BLaER1 treated with 17β-estradiol and CSF1 and Interleukin-3, amounts not matched to agents 10 nM and 100 nM (cell line): ENCODE results near the gene DISP2.

Experiments
- H3K27ac ChIP-seq, 11 experiments: shearing (Covaris generic); formaldehyde crosslinking; 2 replicates each; pipeline ENCODE4 v1.8.1; 2022
- H3K27me3 ChIP-seq, 11 experiments: shearing (Covaris generic); formaldehyde crosslinking; 2 replicates each; pipeline ENCODE4 v1.8.1; 2022
- H3K36me3 ChIP-seq, 11 experiments: shearing (Covaris generic); formaldehyde crosslinking; 2 replicates each; pipeline ENCODE4 v1.8.1; 2022
- H3K4me1 ChIP-seq, 10 experiments: shearing (Covaris generic); formaldehyde crosslinking; 2 replicates each; pipeline ENCODE4 v1.8.1; 2022
- H3K4me2 ChIP-seq, 11 experiments: shearing (Covaris generic); formaldehyde crosslinking; 2 replicates each; pipeline ENCODE4 v1.8.1; 2022
- H3K4me3 ChIP-seq, 10 experiments: shearing (Covaris generic); formaldehyde crosslinking; 2 replicates each; pipeline ENCODE4 v1.8.1; 2022
- H3K9ac ChIP-seq, 11 experiments: shearing (Covaris generic); formaldehyde crosslinking; 2 replicates each; pipeline ENCODE4 v1.8.1; 2022
- H3K9me3 ChIP-seq, 11 experiments: shearing (Covaris generic); formaldehyde crosslinking; replicated peaks in 1 of 11; 2 replicates each; pipeline ENCODE4 v1.8.1; 2022
- H4K20me1 ChIP-seq, 11 experiments: shearing (Covaris generic); formaldehyde crosslinking; 2 replicates each; pipeline ENCODE4 v1.8.1; 2022
- Cebpa-rat ChIP-seq, 11 experiments: shearing (Covaris generic); IDR thresholded peaks; 2 replicates each; pipeline ENCODE4 v1.8.1; 2022

Gene DISP2

DNA sequence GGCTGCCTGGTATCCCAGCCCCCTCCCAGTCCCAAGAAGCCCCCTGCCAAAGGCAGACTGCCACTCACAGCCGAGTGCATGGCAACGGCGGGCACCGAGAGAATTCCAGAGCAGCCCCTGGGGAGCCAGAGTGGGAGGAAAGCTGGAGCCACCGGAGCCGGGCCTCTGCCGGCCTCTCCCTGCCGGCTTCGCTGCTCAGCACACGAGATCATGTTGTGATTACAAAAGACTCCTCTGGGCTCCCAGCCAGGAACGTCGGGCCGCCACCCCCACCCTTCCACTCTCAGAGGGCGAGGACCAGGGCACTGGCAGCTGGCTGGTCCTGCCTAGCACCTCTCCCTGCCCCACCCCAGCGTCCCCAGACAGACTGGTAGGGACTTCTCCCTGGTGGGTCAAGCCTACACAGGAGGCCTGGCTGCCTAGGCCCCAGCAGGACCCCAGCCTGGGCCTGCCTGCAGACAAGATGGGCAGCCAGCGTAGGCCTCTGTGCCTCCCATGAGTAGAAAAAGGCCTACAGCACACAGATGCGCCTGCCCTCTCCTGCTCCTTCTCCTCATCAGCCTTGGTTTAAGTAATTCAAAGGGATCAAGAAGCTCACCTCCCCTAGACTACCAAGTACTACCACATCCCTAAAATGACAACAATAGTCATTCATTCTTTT lies 17.1 kb upstream of the DISP2 start, which contains the start of gene CCDC9B:
TSS of gene CCDC9B (minus strand) at position 200 of the 661 bp plus-strand sequence. CDS start at position 80, 120 bp downstream.
- Histone ChIP-seq H3K9ac (peak within 1 kb of the TSS; percentile 61 to 89 (median 76)), H3K9me3 (no peaks in the 10 kb centered on the region), H3K36me3 (peaks cover 0 to 11% (median 0%) of the 10 kb centered on the region in 11 experiments; a peak in 1 of 22 replicates), H3K4me2 (peak within 1 kb of the TSS; percentile 82 to 98 (median 95)), H3K27me3 (no peaks in the 10 kb centered on the region), H3K4me1 (peaks cover 80 to 93% (median 90%) of the 10 kb centered on the region in 10 experiments), H3K4me3 (peak within 1 kb of the TSS; percentile 17 to 64 (median 48); a peak in 16 of 20 replicates), H3K27ac (peak within 1 kb of the TSS; percentile 51 to 92 (median 75)), H4K20me1 (no peaks in the 10 kb centered on the region)
- no peak for TF ChIP-seq Cebpa-rat (IDR thresholded peaks at IDR 0.05)

DNA sequence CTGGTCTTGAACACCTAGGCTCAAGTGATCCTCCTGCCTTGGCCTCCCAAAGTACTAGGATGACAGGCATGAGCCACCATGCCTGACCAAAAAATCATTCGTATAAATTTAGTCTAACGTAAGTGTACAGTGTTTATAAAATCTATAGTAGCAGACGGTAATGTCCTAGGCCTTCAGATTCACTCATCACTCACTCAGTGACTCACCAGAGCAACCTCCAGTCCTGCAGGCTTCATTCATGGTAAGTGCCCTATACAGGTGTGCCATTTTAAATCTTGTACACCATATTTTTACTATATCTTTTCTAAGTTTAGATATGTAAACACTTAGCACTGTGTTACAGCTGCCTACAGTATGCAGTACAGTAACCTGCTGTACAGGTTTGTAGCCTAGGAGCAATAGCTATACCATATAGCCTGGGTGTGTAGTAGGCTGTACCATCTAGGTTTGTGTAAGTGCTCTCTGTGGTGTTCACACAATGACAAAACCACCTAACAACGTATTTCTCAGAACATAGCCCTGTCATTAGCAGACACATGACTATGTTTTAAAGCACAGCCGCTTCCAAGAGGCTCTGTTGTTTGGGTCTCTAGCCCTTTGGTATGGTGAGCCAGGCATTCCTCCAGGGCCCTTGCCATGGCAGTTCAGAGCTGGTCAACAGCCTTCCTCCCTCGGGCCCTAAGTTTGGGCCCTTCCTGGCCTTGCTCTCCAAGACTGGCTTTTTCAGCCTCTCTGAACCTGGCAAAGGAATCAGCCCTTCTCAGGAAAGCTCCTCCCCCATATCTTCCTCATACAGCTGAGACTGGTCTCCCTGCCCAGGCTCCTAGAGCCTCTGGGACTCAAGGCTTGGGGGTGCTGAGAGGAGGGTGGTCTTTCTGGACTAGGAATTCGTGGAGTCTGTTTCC lies 15.4 kb upstream of the DISP2 start:
- no peaks in the 10 kb centered on the region for H3K27me3 ChIP-seq
- peak overlapping the region in 9 of 11 experiments; percentile 12 to 49 (median 32); a peak in 11 of 22 replicates for H3K9ac ChIP-seq
- H3K4me2 ChIP-seq, result peak overlapping the region; percentile 54 to 82 (median 73)
- H3K9me3 ChIP-seq, result no peaks in the 10 kb centered on the region
- H3K27ac ChIP-seq, result peak overlapping the region in 10 of 11 experiments; percentile 14 to 74 (median 62); a peak in 19 of 22 replicates
- peaks cover 62 to 75% (median 72%) of the 10 kb centered on the region in 10 experiments for H3K4me1 ChIP-seq
- no peaks in the 10 kb centered on the region for H4K20me1 ChIP-seq
- 0 out of 22 replicates have a peak, but pooled peaks cover 0 to 5% (median 0%) of the 10 kb centered on the region in 11 experiments for H3K36me3 ChIP-seq
- H3K4me3 ChIP-seq, result peak overlapping the region in 2 of 10 experiments; percentile 13 to 30; a peak in 2 of 20 replicates
- no peak for TF ChIP-seq Cebpa-rat (IDR thresholded peaks at IDR 0.05)

DNA sequence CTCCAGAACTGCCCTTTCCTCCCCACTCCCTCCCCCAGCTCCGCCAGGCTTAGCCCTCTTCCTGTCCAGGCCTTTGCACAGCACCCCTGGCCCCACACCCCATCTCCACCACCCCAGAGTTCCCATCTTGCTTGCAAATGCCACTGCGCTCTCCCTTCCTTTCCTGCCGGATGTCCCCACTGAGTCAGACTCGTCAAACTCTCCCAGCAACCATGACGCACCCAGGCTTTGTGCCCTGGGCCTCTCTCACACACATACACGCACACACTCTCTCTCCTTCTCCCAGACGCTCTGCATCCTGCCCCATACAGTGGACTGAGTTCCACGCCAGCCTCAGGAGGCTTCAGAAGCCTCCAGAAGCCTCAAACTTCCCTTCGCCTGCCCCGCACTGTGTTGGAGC lies 14.5 kb upstream of the DISP2 start:
- Histone ChIP-seq H3K27ac (peak overlapping the region in 10 of 11 experiments; percentile 14 to 74 (median 62); a peak in 20 of 22 replicates), H3K4me2 (peak overlapping the region; percentile 54 to 82 (median 73)), H3K27me3 (no peaks in the 10 kb centered on the region), H3K4me3 (peak overlapping the region in 2 of 10 experiments; percentile 13 to 30; a peak in 3 of 20 replicates), H3K4me1 (peaks cover 58 to 72% (median 67%) of the 10 kb centered on the region in 10 experiments), H3K36me3 (0 out of 22 replicates have a peak, but pooled peaks cover 0 to under 1% (median 0%) of the 10 kb centered on the region in 11 experiments), H3K9ac (peak overlapping the region; percentile 11 to 53 (median 32); a peak in 14 of 22 replicates), H4K20me1 (no peaks in the 10 kb centered on the region), H3K9me3 (no peaks in the 10 kb centered on the region)
- no peak for TF ChIP-seq Cebpa-rat (IDR thresholded peaks at IDR 0.05)

DNA sequence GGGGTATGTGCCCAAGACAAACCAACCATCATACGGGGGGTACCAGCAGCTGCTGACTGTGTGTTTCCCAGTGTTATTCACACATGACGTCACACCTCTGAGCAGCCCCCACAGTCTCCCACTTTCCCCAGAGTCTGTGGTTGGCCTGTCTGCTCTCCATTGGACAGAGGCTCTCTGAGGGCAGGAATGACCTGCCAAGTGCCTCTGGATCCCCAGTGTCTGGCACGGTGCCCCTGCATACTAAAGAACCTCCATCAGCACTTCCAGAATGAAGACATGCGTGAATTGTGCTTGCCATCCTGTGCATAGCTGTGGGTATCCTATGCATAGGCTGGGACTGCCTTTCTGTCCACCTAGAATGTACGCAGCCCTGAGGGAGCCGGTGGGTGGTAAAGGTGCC lies 13.8 kb upstream of the DISP2 start:
- no peak for TF ChIP-seq Cebpa-rat (IDR thresholded peaks at IDR 0.05)
- Histone ChIP-seq H4K20me1 (no peaks in the 10 kb centered on the region), H3K4me2 (peak overlapping the region; percentile 54 to 82 (median 73)), H3K27ac (peak overlapping the region in 9 of 11 experiments; percentile 36 to 74 (median 63); a peak in 13 of 22 replicates), H3K9ac (peak overlapping the region in 10 of 11 experiments; percentile 2 to 53 (median 33); a peak in 7 of 22 replicates), H3K27me3 (no peaks in the 10 kb centered on the region), H3K4me1 (peaks cover 56 to 72% (median 66%) of the 10 kb centered on the region in 10 experiments), H3K9me3 (no peaks in the 10 kb centered on the region), H3K4me3 (0 out of 20 replicates have a peak overlapping the region, but pooled peaks of 1 of the 10 experiments have one; percentile 30), H3K36me3 (no peaks in the 10 kb centered on the region)

DNA sequence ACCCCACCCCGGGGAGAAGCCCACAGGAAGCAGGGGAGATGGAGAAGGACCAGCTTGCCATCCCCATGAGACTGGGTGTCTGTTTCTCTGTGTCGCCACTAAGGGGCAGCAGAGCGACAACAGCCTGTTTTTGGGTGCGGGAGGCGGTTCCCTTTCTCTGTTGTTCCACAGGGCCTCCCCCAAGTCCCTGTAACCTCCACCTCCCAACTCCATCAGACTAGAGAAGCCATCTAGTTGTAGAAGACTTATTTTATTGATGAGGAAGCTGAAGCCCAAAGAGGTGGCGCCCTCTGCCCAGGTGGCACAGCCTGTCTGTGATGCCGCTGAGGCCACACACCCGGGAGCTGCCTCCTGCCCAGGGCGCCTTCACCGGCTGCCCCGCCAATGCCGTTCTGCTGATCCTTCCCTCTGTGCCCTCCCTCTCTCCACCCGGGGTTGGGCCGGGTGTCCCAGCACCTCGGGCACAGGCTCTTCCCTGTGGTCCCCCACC lies 13.3 kb upstream of the DISP2 start:
- Histone ChIP-seq H3K4me3 (no peak overlapping the region), H3K36me3 (no peaks in the 10 kb centered on the region), H3K4me2 (peak overlapping the region; percentile 54 to 82 (median 73)), H3K4me1 (peaks cover 51 to 72% (median 64%) of the 10 kb centered on the region in 10 experiments), H3K27ac (no peak overlapping the region), H3K9me3 (no peaks in the 10 kb centered on the region), H3K9ac (peak overlapping the region in 2 of 11 experiments; percentile 2 to 7; a peak in 1 of 22 replicates), H3K27me3 (no peaks in the 10 kb centered on the region), H4K20me1 (no peaks in the 10 kb centered on the region)
- no peak for TF ChIP-seq Cebpa-rat (IDR thresholded peaks at IDR 0.05)

DNA sequence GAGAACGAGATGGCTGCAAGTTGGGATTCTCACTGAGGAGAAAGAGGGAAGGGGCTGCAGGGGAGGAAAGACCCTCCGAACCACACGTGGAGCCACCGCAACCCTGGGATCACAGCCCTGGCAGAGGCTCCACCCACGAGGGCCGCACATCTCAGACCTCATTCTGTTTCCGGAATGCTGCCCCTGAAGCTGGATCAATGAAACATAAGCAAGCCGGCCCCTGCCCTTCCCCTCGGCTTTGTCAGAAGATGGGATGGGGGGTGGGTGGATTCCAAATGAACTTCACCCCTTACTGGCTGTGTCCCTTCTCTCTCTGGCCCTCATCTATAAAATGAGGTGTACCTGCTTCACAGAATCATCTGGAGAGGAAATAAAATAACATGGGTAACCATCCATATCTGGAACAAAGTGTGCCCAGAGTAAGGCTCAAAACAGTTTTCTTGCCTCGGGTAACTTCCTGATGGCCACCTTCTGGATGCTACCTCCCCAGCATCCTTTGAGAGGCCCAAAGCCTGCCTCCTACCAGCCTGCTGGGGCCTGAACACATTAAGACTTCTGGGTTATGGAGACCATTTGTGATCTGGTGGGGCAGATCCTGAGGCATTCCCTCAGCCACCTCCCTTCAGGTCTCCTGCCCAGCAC lies 12.7 kb upstream of the DISP2 start:
- Histone ChIP-seq H3K9ac (0 out of 22 replicates have a peak overlapping the region, but pooled peaks of 1 of the 11 experiments have one; percentile 7), H3K36me3 (no peaks in the 10 kb centered on the region), H3K9me3 (no peaks in the 10 kb centered on the region), H4K20me1 (no peaks in the 10 kb centered on the region), H3K27ac (no peak overlapping the region), H3K4me3 (no peak overlapping the region), H3K4me1 (peaks cover 44 to 72% (median 64%) of the 10 kb centered on the region in 10 experiments), H3K4me2 (peak overlapping the region in 9 of 11 experiments; percentile 54 to 80 (median 73); a peak in 10 of 22 replicates), H3K27me3 (no peaks in the 10 kb centered on the region)
- no peak for TF ChIP-seq Cebpa-rat (IDR thresholded peaks at IDR 0.05)

DNA sequence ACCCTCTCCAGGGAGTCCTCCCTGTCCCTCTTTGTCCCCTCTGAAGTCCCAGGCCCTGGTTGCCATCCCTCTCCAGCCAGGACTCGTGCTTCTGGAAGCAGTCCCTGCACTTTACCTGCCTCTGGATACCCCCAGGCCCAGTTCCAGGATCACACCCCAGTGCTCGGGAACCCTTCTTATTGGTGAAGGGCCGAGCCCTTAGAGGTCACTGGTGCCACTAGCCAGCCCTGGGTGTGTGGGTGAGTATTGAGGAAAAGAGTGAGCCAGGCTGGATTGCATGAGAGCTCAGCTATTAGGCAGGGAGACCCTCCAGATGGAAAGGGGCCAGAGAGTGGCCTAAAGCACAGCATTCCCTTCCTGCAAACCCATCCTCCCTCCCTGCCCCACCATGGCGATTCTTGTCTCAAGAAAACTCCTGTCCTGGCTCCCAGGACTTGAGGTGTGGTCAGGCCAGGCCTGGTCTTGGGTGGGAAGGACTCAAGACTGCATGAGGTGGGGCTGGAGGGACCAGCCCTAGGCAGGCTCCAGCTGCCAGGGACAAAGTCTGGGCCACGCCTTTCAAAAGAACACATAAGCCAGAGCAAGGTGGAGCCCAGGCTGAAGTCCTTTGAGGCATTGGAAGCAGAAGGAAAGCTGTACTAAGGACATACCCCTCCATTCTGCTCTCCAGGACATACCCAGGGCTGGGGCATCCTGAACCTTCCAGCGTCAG lies 12.0 kb upstream of the DISP2 start:
- TF ChIP-seq Cebpa-rat (IDR thresholded peaks at IDR 0.05), result no peak
- Histone ChIP-seq H4K20me1 (no peaks in the 10 kb centered on the region), H3K27me3 (no peaks in the 10 kb centered on the region), H3K4me3 (no peak overlapping the region), H3K4me2 (no peak overlapping the region), H3K27ac (no peak overlapping the region), H3K9ac (no peak overlapping the region; a peak in 1 of 22 replicates), H3K9me3 (no peaks in the 10 kb centered on the region), H3K4me1 (peaks cover 38 to 72% (median 64%) of the 10 kb centered on the region in 10 experiments), H3K36me3 (no peaks in the 10 kb centered on the region)
